ENCODE measurements around the gene TALDO1. TPM values are rescaled to one million over a fixed set of nuclear protein-coding genes. Genes with fewer than 3 reads are reported as not detected.

Gene TALDO1
- total RNA-seq, 1 experiment from 2014 or later = 137 TPM

GRCh38 chr11:760236-760635, 13.0 kb downstream of the TALDO1 start:
- no TSS peak for BruUV-seq (replicated peaks)
- Mint-ChIP-seq H3K4me3 (ENCODE audit: unreplicated experiment) (no peak overlapping the region), H3K27me3 (ENCODE audit: insufficient read depth, unreplicated experiment) (no peaks in the 10 kb centered on the region), H3K36me3 (ENCODE audit: insufficient read depth, unreplicated experiment) (peaks cover 100% of the 10 kb centered on the region), H3K27ac (ENCODE audit: low read depth, unreplicated experiment) (no peak overlapping the region), H3K9me3 (ENCODE audit: unreplicated experiment) (no peaks in the 10 kb centered on the region), H3K4me1 (ENCODE audit: insufficient read depth, unreplicated experiment) (peaks cover 16% of the 10 kb centered on the region)
- no peak for DNase-seq (ENCODE audit: unreplicated experiment)
- intact Hi-C loops (cut with micrococcal nuclease) = loop anchor here (5.0 kb wide), 1 partner anchor 37 kb away; the partner anchor contains the start of gene SLC25A22
- CTCF ChIA-PET = interaction anchor here (1.2 to 4.0 kb wide), 2 partner anchors 13 to 63 kb away, joined by 3 to 18 read pairs; partner anchors contain the start of gene TALDO1
- POLR2A ChIA-PET = interaction anchor here (0.6 to 7.7 kb wide), 3 partner anchors 12 to 36 kb away, joined by 4 to 125 read pairs (median 21); partner anchors contain the start of gene TALDO1
- TF ChIP-seq CTCF (IDR thresholded peaks at IDR 0.05; ENCODE audit: unreplicated experiment) = no peak

GRCh38 chr11:761526-762108, 14.4 kb downstream of the TALDO1 start:
- ChIA-PET CTCF (interaction anchor here (0.6 to 1.1 kb wide), 6 partner anchors 14 to 321 kb away, joined by 3 to 7 read pairs (median 4); no protein-coding TSS in a partner anchor), POLR2A (interaction anchor here (0.6 to 7.7 kb wide), 9 partner anchors 13 to 202 kb away, joined by 3 to 125 read pairs (median 10); partner anchors contain the start of genes DEAF1, PNPLA2, TALDO1 and TMEM80)
- TF ChIP-seq CTCF (IDR thresholded peaks at IDR 0.05; ENCODE audit: unreplicated experiment) = no peak
- Mint-ChIP-seq H3K36me3 (ENCODE audit: insufficient read depth, unreplicated experiment) (peaks cover 99% of the 10 kb centered on the region), H3K4me1 (ENCODE audit: insufficient read depth, unreplicated experiment) (peaks cover 16% of the 10 kb centered on the region), H3K27ac (ENCODE audit: low read depth, unreplicated experiment) (peak overlapping the region; percentile 93), H3K4me3 (ENCODE audit: unreplicated experiment) (no peak overlapping the region), H3K27me3 (ENCODE audit: insufficient read depth, unreplicated experiment) (no peaks in the 10 kb centered on the region), H3K9me3 (ENCODE audit: unreplicated experiment) (no peaks in the 10 kb centered on the region)
- DNase-seq (ENCODE audit: unreplicated experiment) = no peak
- no TSS peak for BruUV-seq (replicated peaks)
- intact Hi-C loops (cut with micrococcal nuclease) = loop anchor here (1.0 to 5.0 kb wide), 4 partner anchors 33 to 99 kb away; partner anchors contain the start of gene SLC25A22

GRCh38 chr11:762421-763072, 15.3 kb downstream of the TALDO1 start:
- H3K9me3 Mint-ChIP-seq (ENCODE audit: unreplicated experiment) = no peaks in the 10 kb centered on the region
- peak; percentile 32 for TF ChIP-seq CTCF (IDR thresholded peaks at IDR 0.05; ENCODE audit: unreplicated experiment)
- BruUV-seq (replicated peaks) = no TSS peak
- peaks cover 16% of the 10 kb centered on the region for H3K4me1 Mint-ChIP-seq (ENCODE audit: insufficient read depth, unreplicated experiment)
- ChIA-PET POLR2A (interaction anchor here (0.5 to 7.7 kb wide), 22 partner anchors 9 to 504 kb away, joined by 3 to 125 read pairs (median 5); partner anchors contain the start of genes DEAF1, GATD1, PHRF1 and PIDD1), CTCF (interaction anchor here (0.7 to 1.1 kb wide), 5 partner anchors 15 to 105 kb away, joined by 3 to 8 read pairs (median 3); no protein-coding TSS in a partner anchor)
- H3K4me3 Mint-ChIP-seq (ENCODE audit: unreplicated experiment) = peak overlapping the region; percentile 59
- peaks cover 95% of the 10 kb centered on the region for H3K36me3 Mint-ChIP-seq (ENCODE audit: insufficient read depth, unreplicated experiment)
- no peaks in the 10 kb centered on the region for H3K27me3 Mint-ChIP-seq (ENCODE audit: insufficient read depth, unreplicated experiment)
- peak overlapping the region; percentile 93 for H3K27ac Mint-ChIP-seq (ENCODE audit: low read depth, unreplicated experiment)
- peak; percentile 96 for DNase-seq (ENCODE audit: unreplicated experiment)
- intact Hi-C loops (cut with micrococcal nuclease) = loop anchor here (1.0 to 5.0 kb wide), 4 partner anchors 34 to 100 kb away; partner anchors contain the start of gene SLC25A22

- peak overlapping the region; percentile 93 for H3K27ac Mint-ChIP-seq (ENCODE audit: low read depth, unreplicated experiment)
- TF ChIP-seq CTCF (IDR thresholded peaks at IDR 0.05; ENCODE audit: unreplicated experiment) = no peak
- POLR2A ChIA-PET = interaction anchor here (0.5 to 7.7 kb wide), 24 partner anchors 9 to 505 kb away, joined by 3 to 125 read pairs (median 5); partner anchors contain the start of genes CD151, DEAF1, GATD1 and PHRF1
- H3K36me3 Mint-ChIP-seq (ENCODE audit: insufficient read depth, unreplicated experiment) = peaks cover 95% of the 10 kb centered on the region
- peak overlapping the region; percentile 59 for H3K4me3 Mint-ChIP-seq (ENCODE audit: unreplicated experiment)
- BruUV-seq (replicated peaks) = no TSS peak
- H3K27me3 Mint-ChIP-seq (ENCODE audit: insufficient read depth, unreplicated experiment) = no peaks in the 10 kb centered on the region
- DNase-seq (ENCODE audit: unreplicated experiment) = peak; percentile 67
- intact Hi-C loops (cut with micrococcal nuclease) = loop anchor here (2.0 to 5.0 kb wide), 2 partner anchors 34 kb away; partner anchors contain the start of gene SLC25A22
- H3K9me3 Mint-ChIP-seq (ENCODE audit: unreplicated experiment) = no peaks in the 10 kb centered on the region
- H3K4me1 Mint-ChIP-seq (ENCODE audit: insufficient read depth, unreplicated experiment) = peaks cover 16% of the 10 kb centered on the region
- CTCF ChIA-PET = interaction anchor here (0.8 to 1.1 kb wide), 3 partner anchors 15 to 65 kb away, joined by 3 to 8 read pairs (median 3); no protein-coding TSS in a partner anchor
Observed at GRCh38 chr11:763073-763463, 15.8 kb downstream of the TALDO1 start.

Measured in MCF 10A (cell line).